Astrocyte of the cerebellum (primary cell): Measurements from ENCODE around the gene SMIM23.

Experiments used
- DNase-seq: peaks from one replicate; pipeline ENCODE4 v3.0.0-alpha.2; 2011; ENCODE audit warnings: low read depth
- H3K4me3 ChIP-seq: 2 replicates; pipeline ENCODE4 v1.5.1; 2011; ENCODE audit warnings: mild to moderate bottlenecking, low read depth, low read length, moderate library complexity
- CTCF ChIP-seq: IDR thresholded peaks from 2 replicates; pipeline ENCODE4 v1.5.1; 2012; ENCODE audit warnings: low read length, low read depth, moderate library complexity, mild to moderate bottlenecking; ENCODE audit errors: missing control alignments
- in situ Hi-C: cut with HindIII; loops from 2 replicates; pipeline ENCODE4 v1.10.0; 2017; ENCODE audit warnings: low sequenced_read_pairs

SMIM23 gene

GRCh38 chr5:171816666-171817065, 31.0 kb downstream of the SMIM23 start:
- TF ChIP-seq CTCF = no peak
- no peak for DNase-seq
- no peak overlapping the region for H3K4me3 ChIP-seq
- in situ Hi-C loops = no loop called here

GRCh38 chr5:171820561-171820960, 34.9 kb downstream of the SMIM23 start:
- TF ChIP-seq CTCF = no peak
- in situ Hi-C loops = no loop called here
- DNase-seq = no peak
- H3K4me3 ChIP-seq = no peak overlapping the region

- no peak overlapping the region for H3K4me3 ChIP-seq
- DNase-seq = no peak
- TF ChIP-seq CTCF = no peak
- in situ Hi-C loops = no loop called here
These were observed 35.7 kb downstream of the SMIM23 start for GRCh38 chr5:171821286-171821685.

GRCh38 chr5:171823269-171823668, 37.7 kb downstream of the SMIM23 start:
- no peak for TF ChIP-seq CTCF
- H3K4me3 ChIP-seq = no peak overlapping the region
- in situ Hi-C loops = no loop called here
- no peak for DNase-seq

- H3K4me3 ChIP-seq = no peak overlapping the region
- in situ Hi-C loops = no loop called here
- DNase-seq = no peak
- no peak for TF ChIP-seq CTCF
These were observed 39.4 kb downstream of the SMIM23 start for GRCh38 chr5:171825051-171825450.

GRCh38 chr5:171826132-171826531, 40.5 kb downstream of the SMIM23 start:
- no peak for TF ChIP-seq CTCF
- DNase-seq = no peak
- in situ Hi-C loops = no loop called here
- no peak overlapping the region for H3K4me3 ChIP-seq

GRCh38 chr5:171827162-171827561, 41.5 kb downstream of the SMIM23 start:
- in situ Hi-C loops = no loop called here
- no peak for TF ChIP-seq CTCF

More at GRCh38 chr5:171827162-171827561, 41.5 kb downstream of the SMIM23 start:
- no peak overlapping the region for H3K4me3 ChIP-seq
- DNase-seq = no peak
